Erythroblast (primary cell): Measurements from ENCODE around the gene HSD11B2.

Source experiments
- GATA1 ChIP-seq: IDR thresholded peaks from 2 replicates; pipeline ENCODE4 v1.6.1; 2011; ENCODE audit warnings: low read depth, mild to moderate bottlenecking, control low read depth, low read length, moderate library complexity
- POLR2A ChIP-seq: IDR thresholded peaks from 2 replicates; pipeline ENCODE4 v1.6.1; 2011; ENCODE audit warnings: mild to moderate bottlenecking, low read length

GRCh38 chr16:67471758-67472384, 41.0 kb downstream of the HSD11B2 start:
- TF ChIP-seq POLR2A (no peak), GATA1 (no peak)
